ENCODE data around the gene TRIM59.

Gene TRIM59

GRCh38 chr3:160393346-160394008 is 56.1 kb downstream of the TRIM59 start:
- no peak overlapping the region for H3K27ac ChIP-seq
- no peak for DNase-seq (ENCODE audit: low spot score)
- no peak overlapping the region for H3K4me3 ChIP-seq
- TF ChIP-seq CTCF (IDR thresholded peaks at IDR 0.05), result no peak

GRCh38 chr3:160392798-160393197 is 56.8 kb downstream of the TRIM59 start:
- no peak for TF ChIP-seq CTCF (IDR thresholded peaks at IDR 0.05)
- Histone ChIP-seq H3K27ac (no peak overlapping the region), H3K4me3 (no peak overlapping the region)
- no peak for DNase-seq (ENCODE audit: low spot score)

- no peak overlapping the region for H3K27ac ChIP-seq
- TF ChIP-seq CTCF (IDR thresholded peaks at IDR 0.05), result no peak
- no peak overlapping the region for H3K4me3 ChIP-seq
- DNase-seq (ENCODE audit: low spot score), result no peak
Measured at GRCh38 chr3:160390565-160391138, 58.9 kb downstream of the TRIM59 start.
